Ectodermal cell (in vitro differentiated cells): Measurements from ENCODE around the gene SCN8A. TPM values are rescaled to one million over a fixed set of nuclear protein-coding genes. Genes with fewer than 3 reads are reported as not detected.
A peak's percentile ranks its signal among the peaks of the same experiment; 100 is the strongest.
"Not testable (repeated sequence)": the region's sequence is repeated elsewhere in the genome, so short reads cannot be mapped to it uniquely, and the experiment has no call there.

Experiments
- H3K27ac ChIP-seq: 2 replicates; pipeline ENCODE4 v1.7.0; 2013; ENCODE audit warnings: mild to moderate bottlenecking, low read depth, low read length; ENCODE audit not compliant: insufficient read depth, poor library complexity, severe bottlenecking
- H3K27me3 ChIP-seq: 2 replicates; pipeline ENCODE4 v1.7.0; 2013; ENCODE audit warnings: mild to moderate bottlenecking, low read length; ENCODE audit not compliant: insufficient read depth, control insufficient read depth, poor library complexity, severe bottlenecking
- H3K36me3 ChIP-seq: one replicate; pipeline ENCODE4 v1.7.0; 2013; ENCODE audit warnings: low read length; ENCODE audit not compliant: control insufficient read depth, insufficient read depth
- H3K4me1 ChIP-seq: one replicate; pipeline ENCODE4 v1.7.0; 2013; ENCODE audit warnings: low read length; ENCODE audit not compliant: control insufficient read depth, insufficient read depth
- H3K4me3 ChIP-seq: 2 replicates; pipeline ENCODE4 v1.7.0; 2013; ENCODE audit warnings: low read depth, low read length, control low read depth; ENCODE audit not compliant: insufficient read depth
- H3K9me3 ChIP-seq: 2 replicates; pipeline ENCODE4 v1.7.0; 2013; ENCODE audit warnings: mild to moderate bottlenecking, low read length, moderate library complexity; ENCODE audit not compliant: control insufficient read depth
- WGBS, 2 experiments: methylation state at CpG; one replicate each; pipeline ENCODE4 v1.1.7; 2013; ENCODE audit warnings: missing lambda C conversion rate in 2 of 2; 5-methylcytosine and 5-hydroxymethylcytosine counted together
- polyA plus RNA-seq, 4 experiments: library from polyadenylated mRNA; stranded (reverse); fragments of 50-300 nt; gene quantifications; one replicate each; pipeline ENCODE4 v1.2.3, GENCODE V29; 2013

The SCN8A gene
- polyA plus RNA-seq (2013, experiment 1 of 4), result 7.4 TPM
- 8.0 TPM for polyA plus RNA-seq (2013, experiment 2 of 4)
- 5.4 TPM for polyA plus RNA-seq (2013, experiment 3 of 4)
- polyA plus RNA-seq (2013, experiment 4 of 4), result 7.8 TPM

DNA sequence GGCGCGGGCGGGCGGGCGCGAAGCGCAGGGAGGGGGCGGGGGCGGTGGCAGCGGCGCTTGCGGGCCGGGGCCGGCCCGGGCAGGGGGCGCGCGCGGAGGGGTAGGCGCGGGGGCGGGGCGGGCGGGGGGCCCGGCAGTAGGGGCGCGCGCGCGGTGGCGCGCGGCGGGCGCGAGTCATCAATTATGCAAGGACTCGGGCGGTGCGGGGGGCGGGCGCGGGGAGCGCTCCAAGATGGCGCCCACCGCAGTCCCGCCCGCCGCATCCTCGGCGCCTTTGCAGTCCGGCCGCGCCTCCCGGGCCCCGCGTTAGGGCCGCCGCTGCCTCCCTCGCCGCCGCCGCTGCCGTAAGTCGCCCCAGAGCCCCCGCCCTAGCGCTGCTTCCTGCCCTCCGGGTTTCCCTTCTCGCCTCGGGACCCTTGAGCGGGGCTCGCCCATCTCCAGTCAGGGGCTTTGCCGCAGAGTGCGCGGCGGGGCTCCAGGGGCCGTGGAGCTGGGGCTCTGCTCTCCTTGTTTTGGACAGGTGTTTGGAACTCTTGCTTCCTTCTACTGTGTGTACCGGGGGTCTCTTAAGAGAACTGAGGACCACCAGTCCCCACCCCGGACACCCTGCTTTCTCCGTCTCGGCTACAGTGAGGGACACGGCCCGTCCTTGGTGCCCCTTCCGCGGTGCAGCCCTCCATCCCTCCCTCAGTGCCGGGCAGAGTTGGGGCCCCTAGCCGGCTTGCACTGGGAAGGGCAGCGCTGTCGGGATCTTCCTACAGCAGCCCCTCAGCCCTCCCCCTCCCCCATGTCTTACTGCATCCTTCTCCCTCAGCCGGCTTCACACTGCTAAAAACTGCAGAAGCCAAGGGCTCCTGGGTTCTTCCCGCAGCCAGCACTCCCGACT is at the start of gene SCN8A:
Gene SCN8A (plus strand): TSS at position 218 of the 886 bp plus-strand sequence. CDS start 71,585 bp downstream, outside the sequence.
- Histone ChIP-seq H3K27ac (no peak within 1 kb of the TSS), H3K4me1 (no peaks in the 10 kb centered on the region), H3K36me3 (no peaks in the 10 kb centered on the region), H3K9me3 (no peaks in the 10 kb centered on the region), H3K27me3 (peaks cover 14% of the 10 kb centered on the region), H3K4me3 (peak within 1 kb of the TSS; percentile 87)
- 0% methylated on average over 91 of the region's 91 CpGs for WGBS, 2 experiments

DNA sequence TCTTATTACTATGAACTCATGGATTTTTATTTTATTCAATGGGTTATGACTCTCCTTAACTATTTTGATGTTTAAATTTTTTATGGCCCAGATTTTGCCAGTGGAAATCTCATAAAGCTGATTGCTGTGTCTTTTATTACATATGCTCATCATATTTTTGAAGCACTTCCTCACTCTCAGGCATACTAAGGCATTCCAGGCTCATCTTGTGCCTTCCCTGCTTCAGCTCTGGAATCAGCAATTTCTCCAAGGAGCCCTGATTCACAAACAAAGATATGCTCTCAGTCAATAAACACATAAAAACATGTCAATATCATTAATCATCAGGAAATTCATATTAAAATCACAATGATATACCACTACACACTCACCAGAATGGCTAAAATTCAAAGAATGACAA is 44.9 kb upstream of the SCN8A start:
- Histone ChIP-seq H3K4me3 (no peak overlapping the region), H3K9me3 (no peaks in the 10 kb centered on the region), H3K27ac (no peak overlapping the region), H3K4me1 (no peaks in the 10 kb centered on the region), H3K27me3 (no peaks in the 10 kb centered on the region), H3K36me3 (no peaks in the 10 kb centered on the region)

DNA sequence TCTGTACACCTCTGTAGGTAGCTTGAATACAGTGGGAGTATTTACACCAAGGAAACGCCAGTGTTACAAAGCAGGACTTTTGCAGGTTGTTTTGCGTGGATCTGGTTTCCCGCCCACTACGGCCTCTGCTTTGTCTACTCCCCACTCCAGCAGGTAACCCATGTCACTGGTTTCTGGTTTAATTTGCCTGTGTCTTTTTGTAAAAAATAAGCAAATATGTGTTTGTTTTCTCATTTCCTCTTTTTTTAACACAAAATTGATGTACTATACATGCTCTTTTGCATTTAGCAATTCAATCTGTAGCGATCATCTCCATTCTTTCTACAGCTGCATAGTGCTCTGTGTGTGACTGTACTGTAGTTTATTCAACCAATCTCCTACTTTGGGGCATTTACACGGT is 43.4 kb upstream of the SCN8A start:
- Histone ChIP-seq H3K4me1 (no peaks in the 10 kb centered on the region), H3K27me3 (no peaks in the 10 kb centered on the region), H3K9me3 (no peaks in the 10 kb centered on the region), H3K4me3 (no peak overlapping the region), H3K36me3 (no peaks in the 10 kb centered on the region), H3K27ac (no peak overlapping the region)
- 91 to 92% methylated on average over 6 of the region's 6 CpGs for WGBS, 2 experiments

DNA sequence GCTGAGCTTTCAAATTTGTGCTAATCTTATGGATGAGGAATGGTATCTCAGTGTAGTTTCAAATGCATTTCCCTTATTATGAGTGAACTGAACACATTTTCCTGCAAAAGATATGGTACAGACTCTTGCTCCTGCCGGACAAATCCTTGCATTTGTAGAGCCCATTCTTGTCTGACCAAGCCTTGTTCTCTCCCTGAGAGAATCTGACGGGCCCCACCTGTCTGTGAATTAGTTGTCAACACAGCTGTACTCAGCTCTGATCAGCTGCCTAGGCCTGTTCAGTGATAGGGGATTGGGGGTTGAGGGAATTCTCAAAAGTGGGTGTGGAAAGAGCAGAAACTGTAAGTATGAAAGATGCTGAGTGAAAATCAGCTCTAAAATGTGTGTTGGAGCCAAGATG is 42.8 kb upstream of the SCN8A start:
- no peaks in the 10 kb centered on the region for H3K4me1 ChIP-seq
- no peaks in the 10 kb centered on the region for H3K9me3 ChIP-seq
- WGBS, 2 experiments, result 82 to 95% methylated on average over 2 of the region's 2 CpGs

DNA sequence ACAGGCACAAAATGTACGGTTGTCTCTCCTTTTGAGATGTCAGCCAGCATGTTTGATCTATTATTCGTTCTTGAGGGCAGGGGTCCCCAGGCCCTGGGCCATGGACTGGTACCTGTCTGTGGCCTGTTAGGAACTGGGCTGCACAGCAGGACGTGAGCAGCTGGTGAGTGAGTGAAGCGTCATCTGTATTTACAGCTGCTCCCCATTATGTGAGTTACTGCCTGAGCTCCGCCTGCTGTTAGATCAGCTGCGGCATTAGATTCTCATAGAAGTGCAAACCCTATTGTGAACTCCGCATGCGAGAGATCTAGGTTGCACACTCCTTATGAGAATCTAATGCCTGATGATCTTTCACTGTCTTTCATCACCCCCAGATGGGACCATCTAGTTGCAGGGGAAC is 41.4 kb upstream of the SCN8A start:
- no peak overlapping the region for H3K4me3 ChIP-seq
- no peaks in the 10 kb centered on the region for H3K9me3 ChIP-seq
- no peaks in the 10 kb centered on the region for H3K27me3 ChIP-seq
- 84 to 86% methylated on average over 8 of the region's 8 CpGs for WGBS, 2 experiments
- H3K36me3 ChIP-seq, result no peaks in the 10 kb centered on the region
- H3K4me1 ChIP-seq, result no peaks in the 10 kb centered on the region
- H3K27ac ChIP-seq, result no peak overlapping the region

More for the DNA sequence above, 42.8 kb upstream of the SCN8A start:
- H3K27ac ChIP-seq, result no peak overlapping the region
- H3K36me3 ChIP-seq, result no peaks in the 10 kb centered on the region
- H3K27me3 ChIP-seq, result no peaks in the 10 kb centered on the region
- no peak overlapping the region for H3K4me3 ChIP-seq

DNA sequence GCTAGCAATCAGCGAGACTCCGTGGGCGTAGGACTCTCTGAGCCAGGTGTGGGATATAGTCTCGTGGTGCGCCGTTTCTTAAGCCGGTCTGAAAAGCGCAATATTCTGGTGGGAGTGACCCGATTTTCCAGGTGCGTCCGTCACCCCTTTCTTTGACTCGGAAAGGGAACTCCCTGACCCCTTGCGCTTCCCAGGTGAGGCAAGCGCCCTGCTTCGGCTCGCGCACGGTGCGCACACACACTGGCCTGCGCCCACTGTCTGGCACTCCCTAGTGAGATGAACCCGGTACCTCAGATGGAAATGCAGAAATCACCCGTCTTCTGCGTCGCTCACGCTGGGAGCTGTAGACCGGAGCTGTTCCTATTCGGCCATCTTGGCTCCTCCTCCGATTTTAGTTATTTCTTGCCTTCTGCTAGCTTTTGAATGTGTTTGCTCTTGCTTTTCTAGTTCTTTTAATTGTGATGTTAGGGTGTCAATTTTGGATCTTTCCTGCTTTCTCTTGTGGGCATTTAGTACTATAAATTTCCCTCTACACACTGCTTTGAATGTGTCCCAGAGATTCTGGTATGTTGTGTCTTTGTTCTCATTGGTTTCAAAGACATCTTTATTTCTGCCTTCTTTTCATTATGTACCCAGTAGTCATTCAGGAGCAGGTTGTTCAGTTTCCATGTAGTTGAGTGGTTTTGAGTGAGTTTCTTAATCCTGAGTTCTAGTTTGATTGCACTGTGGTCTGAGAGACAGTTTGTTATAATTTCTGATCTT is 22.6 kb upstream of the SCN8A start:
- H3K27me3 ChIP-seq, H3K9me3 ChIP-seq, H3K36me3 ChIP-seq, H3K27ac ChIP-seq, H3K4me3 ChIP-seq, H3K4me1 ChIP-seq: not testable (repeated sequence)
- 86 to 87% methylated on average over 11 to 15 of the region's 28 CpGs for whole genome bisulfite sequencing, 2 experiments

DNA sequence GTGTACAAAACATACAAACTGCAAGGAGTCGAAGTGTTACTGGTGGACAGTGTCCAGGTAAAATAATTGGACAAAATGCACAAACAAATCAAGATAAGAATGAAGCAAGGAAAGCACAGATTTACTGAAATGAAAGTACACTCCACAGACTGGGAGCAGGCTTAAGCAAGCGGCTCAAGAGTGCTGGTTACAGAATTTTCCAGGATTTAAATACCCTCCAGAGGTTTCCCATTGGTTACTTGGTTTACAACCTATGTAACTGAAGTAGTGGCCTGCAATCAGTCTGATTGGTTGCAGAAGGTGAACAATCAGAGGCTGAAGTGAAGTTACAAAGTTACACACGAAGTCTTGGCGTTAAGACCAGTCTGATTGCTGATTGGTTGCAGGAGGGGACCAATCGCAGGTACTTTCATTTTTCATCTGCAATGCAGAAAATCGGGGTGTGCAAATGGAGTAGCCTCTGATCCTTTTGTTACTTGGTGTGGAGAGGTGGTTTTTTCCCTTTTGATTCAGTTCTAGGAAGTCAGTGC is 11.6 kb upstream of the SCN8A start:
- Histone ChIP-seq H3K36me3 (no peaks in the 10 kb centered on the region), H3K27ac (no peak overlapping the region), H3K27me3 (no peaks in the 10 kb centered on the region), H3K9me3 (no peaks in the 10 kb centered on the region), H3K4me1 (no peaks in the 10 kb centered on the region), H3K4me3 (no peak overlapping the region)
- 88% methylated on average over 6 of the region's 6 CpGs for WGBS, 2 experiments

DNA sequence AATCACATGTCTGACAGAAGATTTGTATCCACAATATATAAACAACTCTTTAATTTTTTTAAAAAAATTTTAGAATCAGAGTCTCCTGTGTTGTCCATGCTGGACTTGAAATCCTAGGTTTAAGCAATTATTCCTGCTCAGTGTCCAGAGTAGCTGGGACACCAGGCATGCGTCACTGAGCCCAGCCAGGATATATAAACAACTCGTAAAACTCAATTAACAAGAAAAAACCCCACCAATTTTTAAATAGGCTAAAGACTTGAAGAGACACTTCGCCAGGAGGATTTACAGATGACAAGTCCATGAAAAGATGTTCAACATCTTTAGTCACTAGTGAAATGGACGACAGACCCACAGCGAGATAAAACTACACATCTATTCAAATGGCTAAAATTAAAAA is 2.0 kb upstream of the SCN8A start:
- no peak overlapping the region for H3K27ac ChIP-seq
- 96 to 97% methylated on average over 3 to 5 of the region's 5 CpGs for WGBS, 2 experiments
- H3K4me1 ChIP-seq, result no peaks in the 10 kb centered on the region
- H3K36me3 ChIP-seq, result no peaks in the 10 kb centered on the region
- peaks cover 14% of the 10 kb centered on the region for H3K27me3 ChIP-seq
- no peak overlapping the region for H3K4me3 ChIP-seq
- no peaks in the 10 kb centered on the region for H3K9me3 ChIP-seq

DNA sequence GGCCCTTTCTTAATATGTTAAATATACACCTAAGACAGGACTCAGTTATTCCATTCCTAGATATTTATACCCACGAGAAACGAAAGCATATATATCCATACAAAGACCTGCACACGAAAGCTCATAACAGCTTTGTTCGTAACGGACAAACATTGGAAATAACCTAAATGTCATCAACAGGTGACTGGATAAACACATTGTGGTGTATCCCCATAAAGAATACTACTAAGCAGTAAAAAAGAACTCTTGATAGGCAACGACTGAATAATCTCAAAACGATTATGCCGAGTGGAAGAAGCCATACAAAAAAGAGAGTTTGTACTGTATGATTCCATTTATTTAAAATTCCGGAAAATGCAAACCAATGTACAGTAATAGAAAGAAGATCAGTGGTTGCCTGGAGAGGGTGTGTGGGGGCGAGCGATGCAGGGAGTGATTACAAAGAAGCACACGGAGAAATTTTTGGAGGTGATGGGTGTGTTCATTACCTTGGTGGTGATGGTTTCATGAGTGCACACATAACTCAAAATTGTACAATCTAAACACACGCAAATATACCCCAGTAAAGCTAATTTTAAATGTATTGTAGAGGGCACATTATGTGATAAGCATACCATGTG is 1.4 kb upstream of the SCN8A start:
- no peak overlapping the region for H3K4me3 ChIP-seq
- H3K9me3 ChIP-seq, result no peaks in the 10 kb centered on the region
- H3K36me3 ChIP-seq, result no peaks in the 10 kb centered on the region
- H3K4me1 ChIP-seq, result no peaks in the 10 kb centered on the region
- no peak overlapping the region for H3K27ac ChIP-seq
- peaks cover 14% of the 10 kb centered on the region for H3K27me3 ChIP-seq
- WGBS, 2 experiments, result 91 to 95% methylated on average over 13 of the region's 13 CpGs
